Measurements from ENCODE around the gene PDE2A.

DNA sequence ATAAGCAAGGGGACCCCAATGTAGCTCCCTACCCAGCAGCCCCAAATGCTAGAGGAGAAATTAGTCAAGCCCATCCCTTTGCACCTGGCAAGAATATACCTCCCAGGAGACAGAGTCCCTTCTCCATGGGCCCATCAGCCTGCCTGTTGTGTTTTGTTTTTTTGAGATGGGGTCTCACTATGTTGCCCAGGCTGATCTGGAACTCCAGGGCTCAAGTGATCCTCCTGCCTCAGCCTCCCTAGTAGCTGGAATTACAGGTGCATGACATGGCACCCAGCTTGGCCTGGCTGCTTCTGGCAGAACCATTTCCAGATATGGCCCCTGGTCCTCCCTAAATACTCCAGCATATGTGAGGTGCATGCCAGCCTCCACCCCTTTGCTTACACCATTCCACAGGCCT is 22.1 kb downstream of the PDE2A start:
- TF ChIP-seq, protein P1, sequence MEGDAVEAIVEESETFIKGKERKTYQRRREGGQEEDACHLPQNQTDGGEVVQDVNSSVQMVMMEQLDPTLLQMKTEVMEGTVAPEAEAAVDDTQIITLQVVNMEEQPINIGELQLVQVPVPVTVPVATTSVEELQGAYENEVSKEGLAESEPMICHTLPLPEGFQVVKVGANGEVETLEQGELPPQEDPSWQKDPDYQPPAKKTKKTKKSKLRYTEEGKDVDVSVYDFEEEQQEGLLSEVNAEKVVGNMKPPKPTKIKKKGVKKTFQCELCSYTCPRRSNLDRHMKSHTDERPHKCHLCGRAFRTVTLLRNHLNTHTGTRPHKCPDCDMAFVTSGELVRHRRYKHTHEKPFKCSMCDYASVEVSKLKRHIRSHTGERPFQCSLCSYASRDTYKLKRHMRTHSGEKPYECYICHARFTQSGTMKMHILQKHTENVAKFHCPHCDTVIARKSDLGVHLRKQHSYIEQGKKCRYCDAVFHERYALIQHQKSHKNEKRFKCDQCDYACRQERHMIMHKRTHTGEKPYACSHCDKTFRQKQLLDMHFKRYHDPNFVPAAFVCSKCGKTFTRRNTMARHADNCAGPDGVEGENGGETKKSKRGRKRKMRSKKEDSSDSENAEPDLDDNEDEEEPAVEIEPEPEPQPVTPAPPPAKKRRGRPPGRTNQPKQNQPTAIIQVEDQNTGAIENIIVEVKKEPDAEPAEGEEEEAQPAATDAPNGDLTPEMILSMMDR (optimal IDR thresholded peaks at IDR 0.05 in 1 of 3, IDR thresholded peaks at IDR 0.05 in 1 of 3, conservative IDR thresholded peaks at IDR 0.05 in 1 of 3; ENCODE audit: extremely low read depth in 1 of 3, insufficient read depth in 2 of 3, low read length in 3 of 3): no peak
- TF ChIP-seq EZH2 (IDR thresholded peaks at IDR 0.05; ENCODE audit: low read length): no peak
